Tibial artery (tissue), 4 donors: ENCODE measurements around the gene SPARCL1.

Experiments used
- DNase-seq, 2 donors: peaks; one replicate each; pipeline ENCODE4 v3.0.0-alpha.2; 2019
- H3K27ac ChIP-seq, 2 donors: fragments of 200-600 bp; sonication (generic) in 1 of 2; 1 replicate in 1 of 2; 2 replicates in 1 of 2; pipeline ENCODE4 v1.5.1; 2018 to 2019; ENCODE audit warnings: mild to moderate bottlenecking in 1 of 2
- H3K27me3 ChIP-seq, 2 donors: fragments of 200-600 bp; sonication (generic) in 1 of 2; one replicate each; pipeline versions ENCODE4 v1.5.1 to v1.6.0; 2016 to 2019
- H3K36me3 ChIP-seq, 3 donors: fragments of 200-600 bp; sonication (generic) in 2 of 3; one replicate each; pipeline ENCODE4 v1.5.1; 2016 to 2019; ENCODE audit warnings: mild to moderate bottlenecking in 2 of 3
- H3K4me1 ChIP-seq, 4 donors: fragments of 200-600 bp; sonication (generic) in 2 of 4; 1 replicate in 3 of 4; 2 replicates in 1 of 4; pipeline ENCODE4 v1.5.1; 2016 to 2019
- H3K4me3 ChIP-seq, 2 donors: fragments of 200-600 bp; sonication (generic) in 1 of 2; 1 replicate in 1 of 2; 2 replicates in 1 of 2; pipeline ENCODE4 v1.5.1; 2018 to 2019; ENCODE audit warnings: mild to moderate bottlenecking in 2 of 2
- H3K9me3 ChIP-seq, 3 donors: fragments of 200-600 bp; sonication (generic) in 1 of 3; one replicate each; pipeline ENCODE4 v1.5.1; 2016 to 2019
- CTCF ChIP-seq, 2 experiments: fragments of 200-600 bp in 1 of 2; fragments of 450-650 bp in 1 of 2; IDR thresholded peaks; one replicate each; pipeline ENCODE4 v1.5.1; 2017 to 2019; ENCODE audit warnings: antibody characterized with exemption in 2 of 2, mild to moderate bottlenecking in 1 of 2, moderate library complexity in 1 of 2
- intact Hi-C: fragments of 100-400 bp; cut with DNase I; formaldehyde crosslinking; loops from one replicate; pipeline ENCODE4 v1.15.0; 2023; ENCODE audit warnings: low total_unique reads

Gene SPARCL1

DNA sequence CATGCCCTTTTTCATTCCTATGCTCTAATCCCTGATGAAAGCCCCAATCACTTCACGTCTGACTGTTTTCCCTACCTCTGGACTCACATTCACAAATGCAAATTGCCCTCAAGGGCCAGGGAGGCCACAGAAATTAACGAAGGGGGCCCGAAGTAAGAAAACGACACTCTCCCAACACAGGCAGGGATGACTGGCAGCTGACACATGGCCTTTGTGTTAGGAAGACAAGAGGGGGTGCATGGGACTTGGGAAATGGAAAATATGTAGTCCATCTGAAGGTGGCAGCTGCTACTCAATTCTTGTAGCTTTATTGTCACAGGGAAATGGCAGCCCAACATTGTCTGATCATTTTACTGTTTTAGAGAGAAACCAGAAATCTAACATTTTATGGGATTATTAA is 12.3 kb upstream of the SPARCL1 start:
- no peaks in the 10 kb centered on the region for H3K9me3 ChIP-seq
- H3K27me3 ChIP-seq = no peaks in the 10 kb centered on the region
- no peak overlapping the region for H3K4me3 ChIP-seq
- peaks cover 0 to 40% (median 3%) of the 10 kb centered on the region in 4 donors for H3K4me1 ChIP-seq
- TF ChIP-seq CTCF (IDR thresholded peaks at IDR 0.05) = no peak
- peak overlapping the region; percentile 64 to 67 for H3K27ac ChIP-seq
- H3K36me3 ChIP-seq = no peaks in the 10 kb centered on the region
- no peak for DNase-seq
- intact Hi-C loops = loop anchor here (10.0 kb wide), 1 partner anchor 673 kb away; no protein-coding TSS in a partner anchor

GRCh38 chr4:87540146-87541058 is 11.2 kb upstream of the SPARCL1 start:
- H3K36me3 ChIP-seq = no peaks in the 10 kb centered on the region
- no peaks in the 10 kb centered on the region for H3K27me3 ChIP-seq
- H3K4me3 ChIP-seq = peak overlapping the region in 1 of 2 donors; percentile 2
- intact Hi-C loops = loop anchor here (10.0 kb wide), 1 partner anchor 674 kb away; no protein-coding TSS in a partner anchor
- DNase-seq = peak; percentile 70 to 75
- H3K27ac ChIP-seq = peak overlapping the region; percentile 64 to 67
- peaks cover 0 to 40% (median 3%) of the 10 kb centered on the region in 4 donors for H3K4me1 ChIP-seq
- H3K9me3 ChIP-seq = no peaks in the 10 kb centered on the region
- no peak for TF ChIP-seq CTCF (IDR thresholded peaks at IDR 0.05)

DNA sequence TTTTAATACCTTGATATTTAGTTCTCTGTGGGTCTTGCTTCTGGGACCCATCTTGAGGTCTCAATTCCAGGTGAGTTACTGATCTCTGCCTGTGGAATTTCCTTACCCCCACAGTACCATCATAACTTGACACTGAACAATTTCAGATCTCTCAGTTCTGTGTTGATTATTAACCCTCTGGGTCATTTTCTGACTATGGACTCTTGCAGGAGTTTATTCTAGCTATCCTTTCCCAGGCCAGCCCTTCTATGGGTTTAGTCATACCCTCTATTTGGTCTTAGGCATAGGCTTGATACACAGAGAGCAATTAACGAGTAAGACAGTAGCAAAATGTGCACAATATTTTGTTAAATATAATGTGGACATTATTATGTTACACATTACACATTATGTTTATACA is 3.7 kb upstream of the SPARCL1 start:
- DNase-seq = no peak
- TF ChIP-seq CTCF (IDR thresholded peaks at IDR 0.05) = no peak

DNA sequence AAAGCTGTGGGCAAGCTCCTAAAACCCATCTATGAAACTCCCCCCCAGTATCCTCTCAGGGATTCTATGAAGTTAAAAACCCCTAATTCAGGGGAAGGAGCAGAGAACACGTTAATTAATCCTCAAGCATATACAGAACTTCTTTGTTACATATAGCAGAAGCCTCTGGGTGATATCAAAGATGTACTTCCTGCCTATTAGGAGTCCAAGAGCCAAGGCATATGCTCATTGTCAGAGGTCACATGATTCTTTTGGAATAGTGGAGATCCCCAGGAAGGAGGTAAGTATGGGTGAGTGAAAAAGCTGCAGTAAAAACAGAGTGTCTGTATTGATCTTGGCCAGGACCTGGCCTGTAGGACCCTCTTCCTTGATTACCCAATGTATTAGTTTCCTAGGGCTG is 2.9 kb upstream of the SPARCL1 start:
- H3K4me3 ChIP-seq = no peak overlapping the region
- no peak for DNase-seq
- H3K4me1 ChIP-seq = peaks cover 0 to 29% (median 22%) of the 10 kb centered on the region in 4 donors
- no peaks in the 10 kb centered on the region for H3K36me3 ChIP-seq
- intact Hi-C loops = no loop called here
- peak overlapping the region; percentile 88 to 90 for H3K27ac ChIP-seq
- no peak for TF ChIP-seq CTCF (IDR thresholded peaks at IDR 0.05)
- no peaks in the 10 kb centered on the region for H3K9me3 ChIP-seq
- H3K27me3 ChIP-seq = no peaks in the 10 kb centered on the region

More for the DNA sequence above, 3.7 kb upstream of the SPARCL1 start:
- no peak overlapping the region for H3K4me3 ChIP-seq
- H3K9me3 ChIP-seq = no peaks in the 10 kb centered on the region
- intact Hi-C loops = no loop called here
- H3K27ac ChIP-seq = peak overlapping the region; percentile 88 to 90
- peaks cover 0 to 28% (median 22%) of the 10 kb centered on the region in 4 donors for H3K4me1 ChIP-seq
- H3K27me3 ChIP-seq = no peaks in the 10 kb centered on the region
- no peaks in the 10 kb centered on the region for H3K36me3 ChIP-seq

- no peak for TF ChIP-seq CTCF (IDR thresholded peaks at IDR 0.05)
- Histone ChIP-seq H3K4me3 (no peak overlapping the region), H3K9me3 (no peaks in the 10 kb centered on the region), H3K36me3 (no peaks in the 10 kb centered on the region), H3K27ac (peak overlapping the region; percentile 88 to 90), H3K27me3 (no peaks in the 10 kb centered on the region), H3K4me1 (peaks cover 0 to 33% (median 22%) of the 10 kb centered on the region in 4 donors)
- intact Hi-C loops = no loop called here
- no peak for DNase-seq
Measured at GRCh38 chr4:87531621-87532020, 2.4 kb upstream of the SPARCL1 start.
